Body of pancreas (tissue), 4 donors: ENCODE results near the gene PRDM16.

ENCODE experiments used
- POLR2A ChIP-seq, 3 donors: fragments of 450-650 bp; IDR thresholded peaks; one replicate each; pipeline ENCODE4 v1.6.1; 2016; ENCODE audit warnings: antibody characterized with exemption in 3 of 3, mild to moderate bottlenecking in 2 of 3
- TF ChIP-seq, protein P1 (sequence below), 7 experiments: fragments of 450-650 bp in 4 of 7; fragments of 200-600 bp in 3 of 7; sonication (generic) in 3 of 7; IDR thresholded peaks; one replicate each; pipeline ENCODE4 v1.5.1; 2016 to 2019; ENCODE audit warnings: antibody characterized with exemption in 7 of 7

DNA sequence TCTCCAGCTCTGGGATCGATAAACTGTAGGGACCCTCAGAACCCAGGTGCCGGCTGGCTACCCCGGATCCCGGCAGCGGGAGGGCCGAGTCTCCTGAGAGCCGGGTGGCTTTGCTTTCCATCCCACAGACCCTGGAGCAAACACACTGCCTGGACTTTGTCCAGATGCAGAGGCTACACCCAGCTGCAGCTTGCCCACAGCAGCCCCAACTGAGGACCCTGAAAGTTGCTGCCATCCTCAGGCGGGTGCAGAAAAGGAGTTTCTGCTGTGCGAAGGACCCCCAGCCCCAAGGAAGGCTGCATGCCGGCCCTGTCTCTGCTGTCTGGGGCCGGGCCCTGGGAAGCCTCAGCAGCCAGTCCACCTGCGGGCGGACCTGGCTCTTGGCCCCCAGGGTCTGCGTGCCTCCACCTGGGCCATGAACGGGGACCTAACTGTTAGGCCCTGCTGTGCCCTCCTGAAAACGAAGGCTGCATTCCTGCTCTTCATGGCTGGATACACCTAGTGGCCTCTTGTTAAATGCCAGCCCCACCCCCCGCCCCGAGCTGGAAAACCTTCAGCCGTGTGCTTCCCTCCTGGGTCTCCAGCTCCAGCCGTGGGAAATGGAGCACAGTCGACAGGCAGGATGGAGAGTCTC, 287.9 kb downstream of the PRDM16 start:
- TF ChIP-seq, protein P1, sequence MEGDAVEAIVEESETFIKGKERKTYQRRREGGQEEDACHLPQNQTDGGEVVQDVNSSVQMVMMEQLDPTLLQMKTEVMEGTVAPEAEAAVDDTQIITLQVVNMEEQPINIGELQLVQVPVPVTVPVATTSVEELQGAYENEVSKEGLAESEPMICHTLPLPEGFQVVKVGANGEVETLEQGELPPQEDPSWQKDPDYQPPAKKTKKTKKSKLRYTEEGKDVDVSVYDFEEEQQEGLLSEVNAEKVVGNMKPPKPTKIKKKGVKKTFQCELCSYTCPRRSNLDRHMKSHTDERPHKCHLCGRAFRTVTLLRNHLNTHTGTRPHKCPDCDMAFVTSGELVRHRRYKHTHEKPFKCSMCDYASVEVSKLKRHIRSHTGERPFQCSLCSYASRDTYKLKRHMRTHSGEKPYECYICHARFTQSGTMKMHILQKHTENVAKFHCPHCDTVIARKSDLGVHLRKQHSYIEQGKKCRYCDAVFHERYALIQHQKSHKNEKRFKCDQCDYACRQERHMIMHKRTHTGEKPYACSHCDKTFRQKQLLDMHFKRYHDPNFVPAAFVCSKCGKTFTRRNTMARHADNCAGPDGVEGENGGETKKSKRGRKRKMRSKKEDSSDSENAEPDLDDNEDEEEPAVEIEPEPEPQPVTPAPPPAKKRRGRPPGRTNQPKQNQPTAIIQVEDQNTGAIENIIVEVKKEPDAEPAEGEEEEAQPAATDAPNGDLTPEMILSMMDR (IDR thresholded peaks at IDR 0.05) = peak in 1 of 7 experiments; percentile 9
- no peak for TF ChIP-seq POLR2A (IDR thresholded peaks at IDR 0.05)
